ENCODE measurements around the gene CNN2. TPM values are rescaled to one million over a fixed set of nuclear protein-coding genes. Genes with fewer than 3 reads are reported as not detected.
A peak's percentile ranks its signal among the peaks of the same experiment; 100 is the strongest.

Gene CNN2
- total RNA-seq, 2 donors from 2014 or later: 426 to 469 TPM

GRCh38 chr19:988510-988909, 37.9 kb upstream of the CNN2 start:
- H3K4me3 Mint-ChIP-seq: no peak overlapping the region
- no peaks in the 10 kb centered on the region for H3K9me3 Mint-ChIP-seq
- no peak overlapping the region for H3K9ac ChIP-seq (ENCODE audit: extremely low read depth, low read length, poor library complexity, severe bottlenecking)
- no peaks in the 10 kb centered on the region for H3K27me3 ChIP-seq (ENCODE audit: control insufficient read depth, insufficient read depth, low read length, poor library complexity, severe bottlenecking)
- no peaks in the 10 kb centered on the region for H3K27me3 Mint-ChIP-seq (ENCODE audit: insufficient read depth)
- H3K27ac Mint-ChIP-seq: no peak overlapping the region
- H3K4me1 Mint-ChIP-seq: peaks cover 5% of the 10 kb centered on the region
- no peaks in the 10 kb centered on the region for H3K9me3 ChIP-seq (ENCODE audit: control insufficient read depth, low read length)
- H3K36me3 Mint-ChIP-seq (ENCODE audit: low read depth): peaks cover 26% of the 10 kb centered on the region
- H3K4me3 ChIP-seq (ENCODE audit: low read length): no peak overlapping the region
- H3K36me3 ChIP-seq (ENCODE audit: control insufficient read depth, insufficient read depth, low read length): peaks cover 29% of the 10 kb centered on the region
- no peak overlapping the region for H3K27ac ChIP-seq (ENCODE audit: low read depth, low read length)
- no peaks in the 10 kb centered on the region for H3K4me1 ChIP-seq (ENCODE audit: control insufficient read depth, insufficient read depth, low read length)
- whole genome bisulfite sequencing, 2 experiments (ENCODE audit: insufficient coverage in 1 of 2, insufficient read length in 1 of 2): 86 to 87% methylated on average over 11 to 15 of the region's 15 CpGs
- no peak for TF ChIP-seq CTCF (conservative IDR thresholded peaks at IDR 0.05)
- DNase-seq: no peak

GRCh38 chr19:989381-990081, 36.9 kb upstream of the CNN2 start:
- Mint-ChIP-seq H3K36me3 (ENCODE audit: low read depth) (peaks cover 26% of the 10 kb centered on the region), H3K27ac (no peak overlapping the region), H3K27me3 (ENCODE audit: insufficient read depth) (no peaks in the 10 kb centered on the region), H3K4me1 (peaks cover 5% of the 10 kb centered on the region), H3K9me3 (no peaks in the 10 kb centered on the region), H3K4me3 (no peak overlapping the region)
- no peaks in the 10 kb centered on the region for H3K4me1 ChIP-seq (ENCODE audit: control insufficient read depth, insufficient read depth, low read length)
- no peak overlapping the region for H3K9ac ChIP-seq (ENCODE audit: extremely low read depth, low read length, poor library complexity, severe bottlenecking)
- WGBS, 2 experiments (ENCODE audit: insufficient coverage in 1 of 2, insufficient read length in 1 of 2): 90 to 91% methylated on average over 15 to 25 of the region's 25 CpGs
- H3K4me3 ChIP-seq (ENCODE audit: low read length): no peak overlapping the region
- peaks cover 34% of the 10 kb centered on the region for H3K36me3 ChIP-seq (ENCODE audit: control insufficient read depth, insufficient read depth, low read length)
- peak; percentile 70 for TF ChIP-seq CTCF (conservative IDR thresholded peaks at IDR 0.05)
- H3K27me3 ChIP-seq (ENCODE audit: control insufficient read depth, insufficient read depth, low read length, poor library complexity, severe bottlenecking): no peaks in the 10 kb centered on the region
- no peaks in the 10 kb centered on the region for H3K9me3 ChIP-seq (ENCODE audit: control insufficient read depth, low read length)
- no peak overlapping the region for H3K27ac ChIP-seq (ENCODE audit: low read depth, low read length)
- DNase-seq: peak; percentile 78

- DNase-seq: peak; percentile 67
Measured at GRCh38 chr19:990119-990571, 36.3 kb upstream of the CNN2 start.

More at GRCh38 chr19:990119-990571, 36.3 kb upstream of the CNN2 start:
- Mint-ChIP-seq H3K27me3 (ENCODE audit: insufficient read depth) (no peaks in the 10 kb centered on the region), H3K4me1 (no peaks in the 10 kb centered on the region), H3K36me3 (ENCODE audit: low read depth) (peaks cover 26% of the 10 kb centered on the region), H3K9me3 (no peaks in the 10 kb centered on the region), H3K4me3 (no peak overlapping the region), H3K27ac (peak overlapping the region; percentile 21)
- Histone ChIP-seq H3K4me3 (ENCODE audit: low read length) (no peak overlapping the region), H3K9me3 (ENCODE audit: control insufficient read depth, low read length) (no peaks in the 10 kb centered on the region), H3K4me1 (ENCODE audit: control insufficient read depth, insufficient read depth, low read length) (no peaks in the 10 kb centered on the region), H3K27me3 (ENCODE audit: control insufficient read depth, insufficient read depth, low read length, poor library complexity, severe bottlenecking) (no peaks in the 10 kb centered on the region), H3K27ac (ENCODE audit: low read depth, low read length) (no peak overlapping the region), H3K9ac (ENCODE audit: extremely low read depth, low read length, poor library complexity, severe bottlenecking) (no peak overlapping the region), H3K36me3 (ENCODE audit: control insufficient read depth, insufficient read depth, low read length) (peaks cover 34% of the 10 kb centered on the region)
- 84 to 86% methylated on average over 25 to 27 of the region's 27 CpGs for WGBS, 2 experiments (ENCODE audit: insufficient coverage in 1 of 2, insufficient read length in 1 of 2)
- no peak for TF ChIP-seq CTCF (conservative IDR thresholded peaks at IDR 0.05)
